MCF 10A (cell line): ENCODE measurements around the gene SPRN. TPM values are rescaled to one million over a fixed set of nuclear protein-coding genes. Genes with fewer than 3 reads are reported as not detected.

ENCODE experiments used
- BruUV-seq: library from RNA; stranded (reverse); fragments of 400-500 nt; replicated peaks from 2 replicates; lab custom pipeline; 2021; lab: Mats Ljungman, UMichigan
- CTCF ChIA-PET: fragments of 300-600 bp; sonication (Branson Sonifier 250); formaldehyde crosslinking; extraction: SDS; loops from one replicate; lab custom pipeline; 2021; ENCODE audit warnings: antibody characterized with exemption, inconsistent platforms; lab: Yijun Ruan, JAX
- POLR2A ChIA-PET: fragments of 300-600, 350-650 bp; sonication (Branson Sonifier 250); formaldehyde crosslinking; extraction: SDS; loops from one replicate; lab custom pipeline; 2020; ENCODE audit warnings: antibody characterized with exemption, inconsistent platforms; lab: Yijun Ruan, JAX
- DNase-seq: peaks from one replicate; pipeline ENCODE4 v3.0.0-alpha.2; 2018; ENCODE audit not compliant: unreplicated experiment
- H3K27ac Mint-ChIP-seq: one replicate; pipeline ENCODE4 v1.8.0; 2022; ENCODE audit warnings: mild to moderate bottlenecking, low read depth, mixed read lengths; ENCODE audit not compliant: unreplicated experiment
- H3K27me3 Mint-ChIP-seq: one replicate; pipeline ENCODE4 v1.8.0; 2022; ENCODE audit warnings: mixed read lengths; ENCODE audit not compliant: insufficient read depth, unreplicated experiment
- H3K36me3 Mint-ChIP-seq: one replicate; pipeline ENCODE4 v1.8.0; 2022; ENCODE audit warnings: mild to moderate bottlenecking, moderate library complexity, mixed read lengths; ENCODE audit not compliant: insufficient read depth, unreplicated experiment
- H3K4me1 Mint-ChIP-seq: one replicate; pipeline ENCODE4 v1.8.0; 2022; ENCODE audit warnings: mixed read lengths; ENCODE audit not compliant: insufficient read depth, unreplicated experiment
- H3K4me3 Mint-ChIP-seq: one replicate; pipeline ENCODE4 v1.8.0; 2022; ENCODE audit warnings: mild to moderate bottlenecking, moderate library complexity, mixed read lengths; ENCODE audit not compliant: unreplicated experiment
- H3K9me3 Mint-ChIP-seq: one replicate; pipeline ENCODE4 v1.8.0; 2022; ENCODE audit warnings: mixed read lengths; ENCODE audit not compliant: unreplicated experiment
- CTCF ChIP-seq: fragments of 200-600 bp; IDR thresholded peaks from one replicate; pipeline ENCODE4 v1.8.0; 2022; ENCODE audit warnings: antibody characterized with exemption, mild to moderate bottlenecking; ENCODE audit not compliant: unreplicated experiment
- intact Hi-C: fragments of 100-400 bp; cut with micrococcal nuclease; formaldehyde crosslinking; loops from 2 replicates; pipeline ENCODE4 v1.14.1; 2022
- total RNA-seq: library from RNA; stranded (reverse); gene quantifications from 2 replicates; pipeline ENCODE4 v1.2.3, GENCODE V29; 2022

Gene SPRN
- total RNA-seq, 1 experiment from 2014 or later, result not detected

GRCh38 chr10:133464582-133465031 lies 40.2 kb upstream of the SPRN start:
- Mint-ChIP-seq H3K4me3 (no peak overlapping the region), H3K27me3 (no peaks in the 10 kb centered on the region), H3K36me3 (no peaks in the 10 kb centered on the region), H3K27ac (no peak overlapping the region), H3K9me3 (no peaks in the 10 kb centered on the region), H3K4me1 (no peaks in the 10 kb centered on the region)
- ChIA-PET CTCF (no interaction called here), POLR2A (no interaction called here)
- no TSS peak for BruUV-seq
- TF ChIP-seq CTCF, result no peak
- intact Hi-C loops, result no loop called here
- DNase-seq, result no peak

DNA sequence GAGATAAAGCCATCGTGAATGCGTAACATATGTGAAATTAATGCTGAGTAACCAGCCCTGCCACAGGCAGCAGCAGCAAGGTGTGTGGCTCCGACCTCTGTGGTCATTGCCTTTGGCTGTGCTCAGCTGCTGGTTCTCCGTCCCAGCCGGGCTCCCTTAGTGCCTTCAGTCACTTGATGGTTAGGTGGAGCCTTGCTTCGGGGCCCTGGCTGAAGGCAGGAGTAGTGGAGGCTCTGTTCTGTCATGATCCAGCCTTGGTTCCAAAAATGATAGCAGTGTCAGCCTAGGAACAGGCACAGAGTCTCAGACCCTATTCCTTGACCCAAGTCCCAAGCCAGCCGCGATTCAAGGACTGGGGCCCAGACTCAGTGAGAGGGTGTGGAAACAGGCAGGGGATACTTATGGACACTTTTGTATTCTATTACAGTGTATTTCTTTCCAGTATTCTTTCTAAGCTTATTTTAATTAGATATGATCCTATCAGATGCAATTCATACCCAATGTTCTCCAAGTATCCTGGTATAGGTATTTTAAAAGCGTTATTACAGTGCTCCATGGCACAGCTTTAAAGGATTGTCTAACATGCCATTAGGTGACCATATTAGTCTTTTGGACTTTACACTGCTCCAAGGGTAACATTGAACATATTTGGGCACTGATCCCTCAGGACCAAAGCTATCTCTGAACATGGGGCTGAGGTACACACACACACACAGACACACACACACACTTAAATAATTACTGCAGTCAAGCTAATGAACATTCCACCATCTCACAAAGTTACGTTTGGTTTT lies 38.3 kb upstream of the SPRN start:
- TF ChIP-seq CTCF, result no peak
- Mint-ChIP-seq H3K27ac (no peak overlapping the region), H3K9me3 (no peaks in the 10 kb centered on the region), H3K4me3 (no peak overlapping the region), H3K4me1 (no peaks in the 10 kb centered on the region), H3K27me3 (no peaks in the 10 kb centered on the region), H3K36me3 (no peaks in the 10 kb centered on the region)
- no peak for DNase-seq
- BruUV-seq, result no TSS peak
- CTCF ChIA-PET, result interaction anchor here (0.6 to 0.7 kb wide), 2 partner anchors 9 to 24 kb away, joined by 3 read pairs; no protein-coding TSS in a partner anchor
- intact Hi-C loops, result no loop called here
- POLR2A ChIA-PET, result no interaction called here

DNA sequence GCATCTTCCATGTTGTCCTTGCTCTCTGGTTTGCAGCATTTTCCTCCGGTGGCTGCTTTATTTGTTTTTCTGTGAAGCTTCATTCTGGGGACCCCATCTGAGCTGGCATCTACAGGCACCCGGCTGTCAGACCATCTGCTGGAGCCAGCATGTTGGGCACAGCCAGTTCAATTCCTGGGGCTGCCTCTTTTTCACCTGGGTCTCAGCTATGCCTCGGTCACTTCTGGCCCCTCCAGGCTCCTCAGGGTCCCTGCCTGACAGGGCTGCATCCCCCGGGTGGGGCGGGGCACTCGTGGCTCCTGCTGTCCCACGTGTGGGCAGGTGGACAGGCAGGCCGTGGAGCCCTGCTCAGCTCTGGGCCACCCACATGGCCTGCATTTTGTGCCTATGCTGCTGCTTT lies 37.4 kb upstream of the SPRN start:
- BruUV-seq, result no TSS peak
- Mint-ChIP-seq H3K4me1 (no peaks in the 10 kb centered on the region), H3K9me3 (no peaks in the 10 kb centered on the region), H3K36me3 (no peaks in the 10 kb centered on the region), H3K27me3 (no peaks in the 10 kb centered on the region), H3K27ac (no peak overlapping the region), H3K4me3 (no peak overlapping the region)
- TF ChIP-seq CTCF, result no peak
- intact Hi-C loops, result no loop called here
- CTCF ChIA-PET, result interaction anchor here (0.6 kb wide), 1 partner anchor 9 kb away, joined by 3 read pairs; no protein-coding TSS in a partner anchor
- POLR2A ChIA-PET, result no interaction called here
- no peak for DNase-seq

DNA sequence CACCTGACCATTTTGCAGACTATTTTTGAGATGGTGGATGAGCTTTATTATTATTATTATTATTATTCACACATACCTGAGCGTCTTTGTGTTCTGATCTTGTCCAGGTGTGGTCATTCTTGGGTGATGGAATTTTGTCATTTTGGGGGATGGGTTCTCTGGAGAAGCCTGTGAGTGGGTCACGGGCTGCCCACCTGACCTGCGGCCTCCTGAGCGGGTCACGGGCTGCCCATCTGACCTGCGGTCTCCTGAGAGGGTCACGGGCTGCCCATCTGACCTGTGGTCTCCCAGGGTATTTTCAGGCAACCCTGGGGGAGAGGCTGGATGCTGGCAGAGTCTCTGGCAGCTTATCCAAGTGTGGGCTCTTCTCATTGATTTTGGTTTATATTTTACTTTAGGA lies 36.6 kb upstream of the SPRN start:
- CTCF ChIA-PET, result interaction anchor here (1.4 kb wide), 1 partner anchor 153 kb away, joined by 4 read pairs; no protein-coding TSS in a partner anchor
- Mint-ChIP-seq H3K4me3 (no peak overlapping the region), H3K27me3 (no peaks in the 10 kb centered on the region), H3K9me3 (no peaks in the 10 kb centered on the region), H3K36me3 (no peaks in the 10 kb centered on the region), H3K4me1 (no peaks in the 10 kb centered on the region), H3K27ac (no peak overlapping the region)
- DNase-seq, result no peak
- POLR2A ChIA-PET, result no interaction called here
- no TSS peak for BruUV-seq
- no peak for TF ChIP-seq CTCF
- intact Hi-C loops, result no loop called here
